Subcutaneous adipose tissue (tissue), 4 donors: ENCODE measurements around the gene PRAC1. TPM values are rescaled to one million over a fixed set of nuclear protein-coding genes. Genes with fewer than 3 reads are reported as not detected.

ENCODE experiments used
- CTCF ChIP-seq: fragments of 450-650 bp; IDR thresholded peaks from one replicate; pipeline ENCODE4 v1.5.1; 2016; ENCODE audit warnings: low read depth, mild to moderate bottlenecking, control low read depth, antibody characterized with exemption, moderate library complexity
- total RNA-seq, 4 donors: library from RNA; depleted of rRNA; stranded (reverse); fragments of >200 nt; gene quantifications; one replicate each; pipeline ENCODE4 v1.1.0, GENCODE V29; 2016

The PRAC1 gene
- total RNA-seq, 4 donors from 2014 or later = not detected

DNA sequence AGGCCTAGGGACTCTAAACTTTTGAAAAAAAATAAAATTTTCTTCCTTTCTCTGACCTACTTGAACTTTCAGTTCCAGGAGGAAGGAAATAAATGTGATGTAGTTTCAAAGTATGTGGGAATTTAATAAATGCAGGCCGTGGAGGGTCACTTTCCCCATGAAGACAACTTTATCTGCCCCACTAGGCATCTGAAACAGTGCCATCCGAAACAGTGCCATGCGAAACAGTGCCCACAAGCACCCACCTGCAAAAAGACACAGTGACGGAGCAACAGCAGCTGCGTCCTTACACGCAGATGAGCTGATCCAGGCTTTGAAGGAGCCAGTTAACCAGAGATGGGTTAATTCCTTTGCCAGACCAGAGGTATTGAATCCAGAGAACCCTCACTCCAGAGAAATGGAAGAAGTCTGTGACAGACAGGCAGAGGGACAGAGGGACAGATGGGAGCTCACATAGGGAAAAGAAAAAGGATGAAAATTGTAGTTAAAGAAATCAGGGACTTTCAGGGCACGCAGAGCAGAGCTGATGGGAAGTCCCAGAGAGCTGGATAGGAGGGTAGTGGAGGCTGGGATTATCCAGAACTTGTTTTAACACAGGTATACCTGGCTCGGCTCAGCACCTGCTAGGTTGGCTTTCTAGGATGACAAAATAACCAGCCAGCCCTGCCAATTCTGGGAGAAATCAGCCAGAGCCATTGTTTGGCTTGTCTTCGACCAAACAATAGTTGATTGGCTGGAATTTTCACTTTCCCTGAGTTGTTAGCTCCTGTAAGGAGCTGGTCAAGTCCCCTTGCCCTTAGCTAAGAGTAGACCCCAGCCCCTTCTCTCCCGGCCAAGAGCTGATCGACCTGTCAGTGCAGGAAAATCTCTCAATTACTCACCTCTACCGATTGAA is 23.3 kb upstream of the PRAC1 start:
- no peak for TF ChIP-seq CTCF

DNA sequence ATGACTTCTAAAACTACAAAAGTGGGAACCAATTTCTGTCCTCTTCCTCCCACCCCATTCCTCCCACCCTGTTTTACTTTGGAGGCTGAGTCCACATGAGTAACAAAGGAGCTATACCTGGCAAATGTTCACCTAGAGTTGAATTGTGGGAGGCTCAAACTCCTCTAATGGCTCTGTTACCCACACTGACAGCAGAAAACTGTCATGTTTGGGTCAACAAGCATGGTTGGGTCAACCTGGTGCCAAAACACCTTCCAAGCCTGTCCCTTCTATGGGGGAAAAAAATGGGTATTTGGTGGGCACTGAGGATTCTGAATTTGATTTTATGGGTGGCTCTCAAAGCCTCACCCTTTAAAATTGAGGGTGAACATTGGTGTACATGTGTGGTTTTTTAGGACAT is 18.2 kb upstream of the PRAC1 start:
- TF ChIP-seq CTCF = no peak

GRCh38 chr17:48738803-48739526 is 16.6 kb upstream of the PRAC1 start:
- TF ChIP-seq CTCF = no peak

- no peak for TF ChIP-seq CTCF
Observed at GRCh38 chr17:48738424-48738802, 16.1 kb upstream of the PRAC1 start.

- TF ChIP-seq CTCF = no peak
Observed at GRCh38 chr17:48737330-48738043, 15.2 kb upstream of the PRAC1 start.

DNA sequence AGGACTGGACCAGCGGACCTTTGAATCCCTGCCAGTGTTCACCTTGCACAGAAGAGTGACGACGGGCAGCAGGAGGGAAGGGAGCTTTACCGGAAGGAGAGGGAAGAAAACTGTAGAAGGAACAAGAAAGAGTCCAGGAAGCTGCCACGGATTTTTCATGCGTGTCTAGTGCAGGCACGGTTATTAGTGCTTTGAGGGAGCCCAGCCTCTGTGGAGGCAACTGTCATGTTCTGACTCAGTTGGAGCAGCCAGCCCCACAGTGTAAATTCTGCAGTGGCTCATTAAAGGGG is 12.7 kb upstream of the PRAC1 start:
- no peak for TF ChIP-seq CTCF

- TF ChIP-seq CTCF = no peak
Observed at GRCh38 chr17:48734333-48735061, 12.2 kb upstream of the PRAC1 start.
